Central memory CD8-positive, alpha-beta T cell (primary cell): ENCODE measurements around the gene LOXHD1.

Source experiments
- ATAC-seq: fragments of 150-1000 bp; cut with Tn5 transposase; replicated peaks from 2 replicates; pipeline ENCODE4 v1.10.0; 2022; ENCODE audit warnings: mild to moderate bottlenecking, moderate FRiP score, moderate number of reproducible peaks; ENCODE audit not compliant: poor library complexity, severe bottlenecking; ENCODE audit errors: extremely low read depth
- DNase-seq, 2 donors: peaks; one replicate each; pipeline ENCODE4 v3.0.0; 2021; ENCODE audit warnings: low spot score in 2 of 2
- H3K27ac Mint-ChIP-seq: one replicate; pipeline ENCODE4 v1.8.0; 2022; ENCODE audit warnings: low read depth, mild to moderate bottlenecking, moderate library complexity, mixed read lengths
- H3K27me3 Mint-ChIP-seq: one replicate; pipeline ENCODE4 v1.8.0; 2022; ENCODE audit warnings: mixed read lengths
- H3K36me3 Mint-ChIP-seq: one replicate; pipeline ENCODE4 v1.8.0; 2022; ENCODE audit warnings: mild to moderate bottlenecking, moderate library complexity, mixed read lengths; ENCODE audit not compliant: insufficient read depth
- H3K4me1 Mint-ChIP-seq: one replicate; pipeline ENCODE4 v1.8.0; 2022; ENCODE audit warnings: mixed read lengths
- H3K4me3 Mint-ChIP-seq: one replicate; pipeline ENCODE4 v1.8.0; 2022; ENCODE audit warnings: mild to moderate bottlenecking, moderate library complexity, mixed read lengths
- H3K9me3 Mint-ChIP-seq: one replicate; pipeline ENCODE4 v1.8.0; 2022; ENCODE audit warnings: mixed read lengths

LOXHD1 gene

GRCh38 chr18:46660957-46661749, 4.1 kb upstream of the LOXHD1 start:
- peaks cover 1% of the 10 kb centered on the region for H3K36me3 Mint-ChIP-seq
- no peak overlapping the region for H3K27ac Mint-ChIP-seq
- DNase-seq (no peak), ATAC-seq (no peak)
- peaks cover 10% of the 10 kb centered on the region for H3K27me3 Mint-ChIP-seq
- no peak overlapping the region for H3K4me3 Mint-ChIP-seq
- peaks cover 5% of the 10 kb centered on the region for H3K4me1 Mint-ChIP-seq
- no peaks in the 10 kb centered on the region for H3K9me3 Mint-ChIP-seq

GRCh38 chr18:46659484-46659883, 2.5 kb upstream of the LOXHD1 start:
- H3K4me3 Mint-ChIP-seq, result no peak overlapping the region
- no peak for DNase-seq
- H3K4me1 Mint-ChIP-seq, result peaks cover 5% of the 10 kb centered on the region
- H3K36me3 Mint-ChIP-seq, result peaks cover 1% of the 10 kb centered on the region
- H3K27me3 Mint-ChIP-seq, result no peaks in the 10 kb centered on the region
- H3K27ac Mint-ChIP-seq, result no peak overlapping the region
- ATAC-seq, result no peak
- H3K9me3 Mint-ChIP-seq, result no peaks in the 10 kb centered on the region

GRCh38 chr18:46656326-46657114, 500 bp downstream of the LOXHD1 start:
- H3K9me3 Mint-ChIP-seq, result no peaks in the 10 kb centered on the region
- no peak overlapping the region for H3K27ac Mint-ChIP-seq
- peaks cover 5% of the 10 kb centered on the region for H3K4me1 Mint-ChIP-seq
- DNase-seq (no peak), ATAC-seq (no peak)
- no peak overlapping the region for H3K4me3 Mint-ChIP-seq
- H3K36me3 Mint-ChIP-seq, result peaks cover 1% of the 10 kb centered on the region
- H3K27me3 Mint-ChIP-seq, result peaks cover 1% of the 10 kb centered on the region

GRCh38 chr18:46652372-46652771, 4.6 kb downstream of the LOXHD1 start:
- ATAC-seq (no peak), DNase-seq (no peak)
- H3K9me3 Mint-ChIP-seq, result no peaks in the 10 kb centered on the region
- peaks cover 17% of the 10 kb centered on the region for H3K27me3 Mint-ChIP-seq
- no peak overlapping the region for H3K4me3 Mint-ChIP-seq
- H3K27ac Mint-ChIP-seq, result no peak overlapping the region
- peaks cover 1% of the 10 kb centered on the region for H3K36me3 Mint-ChIP-seq
- peaks cover under 1% of the 10 kb centered on the region for H3K4me1 Mint-ChIP-seq

- no peaks in the 10 kb centered on the region for H3K4me1 Mint-ChIP-seq
- ATAC-seq, result no peak
- H3K27me3 Mint-ChIP-seq, result peaks cover 29% of the 10 kb centered on the region
- H3K36me3 Mint-ChIP-seq, result no peaks in the 10 kb centered on the region
- no peak for DNase-seq
- no peak overlapping the region for H3K27ac Mint-ChIP-seq
- H3K4me3 Mint-ChIP-seq, result no peak overlapping the region
- H3K9me3 Mint-ChIP-seq, result no peaks in the 10 kb centered on the region
Measured at GRCh38 chr18:46650681-46651080, 6.3 kb downstream of the LOXHD1 start.

- no peak overlapping the region for H3K4me3 Mint-ChIP-seq
- DNase-seq, result no peak
- no peak overlapping the region for H3K27ac Mint-ChIP-seq
- no peaks in the 10 kb centered on the region for H3K9me3 Mint-ChIP-seq
- no peaks in the 10 kb centered on the region for H3K4me1 Mint-ChIP-seq
- H3K36me3 Mint-ChIP-seq, result no peaks in the 10 kb centered on the region
- ATAC-seq, result no peak
- peaks cover 29% of the 10 kb centered on the region for H3K27me3 Mint-ChIP-seq
Measured at GRCh38 chr18:46649071-46649862, 7.8 kb downstream of the LOXHD1 start.

- no peak for ATAC-seq
Measured at GRCh38 chr18:46646468-46646867, 10.6 kb downstream of the LOXHD1 start.

GRCh38 chr18:46642561-46642960, 14.5 kb downstream of the LOXHD1 start:
- Mint-ChIP-seq H3K4me1 (no peaks in the 10 kb centered on the region), H3K27me3 (peaks cover 29% of the 10 kb centered on the region), H3K27ac (no peak overlapping the region), H3K36me3 (no peaks in the 10 kb centered on the region), H3K9me3 (no peaks in the 10 kb centered on the region), H3K4me3 (no peak overlapping the region)
- DNase-seq (no peak), ATAC-seq (no peak)

More at GRCh38 chr18:46646468-46646867, 10.6 kb downstream of the LOXHD1 start:
- H3K9me3 Mint-ChIP-seq, result no peaks in the 10 kb centered on the region
- DNase-seq, result no peak
- peaks cover 36% of the 10 kb centered on the region for H3K27me3 Mint-ChIP-seq
- H3K36me3 Mint-ChIP-seq, result no peaks in the 10 kb centered on the region
- no peak overlapping the region for H3K4me3 Mint-ChIP-seq
- no peaks in the 10 kb centered on the region for H3K4me1 Mint-ChIP-seq
- H3K27ac Mint-ChIP-seq, result no peak overlapping the region

GRCh38 chr18:46641917-46642316, 15.1 kb downstream of the LOXHD1 start:
- no peak overlapping the region for H3K4me3 Mint-ChIP-seq
- no peaks in the 10 kb centered on the region for H3K4me1 Mint-ChIP-seq
- DNase-seq (no peak), ATAC-seq (no peak)
- no peaks in the 10 kb centered on the region for H3K36me3 Mint-ChIP-seq
- peaks cover 22% of the 10 kb centered on the region for H3K27me3 Mint-ChIP-seq
- no peaks in the 10 kb centered on the region for H3K9me3 Mint-ChIP-seq
- no peak overlapping the region for H3K27ac Mint-ChIP-seq

- Mint-ChIP-seq H3K9me3 (no peaks in the 10 kb centered on the region), H3K27me3 (peaks cover 15% of the 10 kb centered on the region), H3K4me3 (no peak overlapping the region), H3K4me1 (no peaks in the 10 kb centered on the region), H3K27ac (no peak overlapping the region), H3K36me3 (peaks cover 2% of the 10 kb centered on the region)
- ATAC-seq, result no peak
- no peak for DNase-seq
Measured at GRCh38 chr18:46639386-46639785, 17.6 kb downstream of the LOXHD1 start.

GRCh38 chr18:46636040-46636630, 20.9 kb downstream of the LOXHD1 start:
- DNase-seq (no peak), ATAC-seq (no peak)
- H3K36me3 Mint-ChIP-seq, result peaks cover 2% of the 10 kb centered on the region
- H3K27me3 Mint-ChIP-seq, result peaks cover 2% of the 10 kb centered on the region
- H3K27ac Mint-ChIP-seq, result no peak overlapping the region
- no peaks in the 10 kb centered on the region for H3K9me3 Mint-ChIP-seq
- H3K4me1 Mint-ChIP-seq, result no peaks in the 10 kb centered on the region
- H3K4me3 Mint-ChIP-seq, result no peak overlapping the region

- DNase-seq (no peak), ATAC-seq (no peak)
- no peaks in the 10 kb centered on the region for H3K9me3 Mint-ChIP-seq
- H3K4me1 Mint-ChIP-seq, result peaks cover 11% of the 10 kb centered on the region
- peaks cover 2% of the 10 kb centered on the region for H3K36me3 Mint-ChIP-seq
- no peak overlapping the region for H3K4me3 Mint-ChIP-seq
- H3K27ac Mint-ChIP-seq, result no peak overlapping the region
- H3K27me3 Mint-ChIP-seq, result no peaks in the 10 kb centered on the region
Measured at GRCh38 chr18:46632401-46633071, 24.5 kb downstream of the LOXHD1 start.
